K562 (cell line): ENCODE measurements around the gene METTL18. TPM values are rescaled to one million over a fixed set of nuclear protein-coding genes. Genes with fewer than 3 reads are reported as not detected.

Source experiments
- PHTF2 ChIP-seq: fragments of 250-450 bp; sonication (Bioruptor Pico); IDR thresholded peaks from 2 replicates; pipeline ENCODE4 v1.5.0; 2021; ENCODE audit warnings: mild to moderate bottlenecking
- RBM17 ChIP-seq: fragments of 200-400 bp; formaldehyde crosslinking; IDR thresholded peaks from 2 replicates; pipeline ENCODE4 v1.6.1; 2017; ENCODE audit warnings: low read depth, mild to moderate bottlenecking, low read length, borderline replicate concordance
- REST ChIP-seq, 2 experiments: fragments of 450-650 bp; formaldehyde crosslinking in 1 of 2; IDR thresholded peaks; 2 replicates each; pipeline versions ENCODE4 v1.4.0 to v1.6.1; 2014 to 2020; ENCODE audit warnings: mild to moderate bottlenecking in 2 of 2, borderline replicate concordance in 1 of 2, low read depth in 1 of 2
- RFX5 ChIP-seq: IDR thresholded peaks from 2 replicates; pipeline ENCODE4 v1.6.1; 2011; ENCODE audit warnings: low read depth, mild to moderate bottlenecking, improper control_type of control experiment, low read length
- SIRT6 ChIP-seq: IDR thresholded peaks from one replicate; pipeline ENCODE4 v1.6.1; 2012; ENCODE audit warnings: low read depth, mild to moderate bottlenecking, control low read depth, inconsistent platforms, low read length, moderate library complexity
- TEAD4 ChIP-seq, 2 experiments: sonication (generic) in 1 of 2; formaldehyde crosslinking in 1 of 2; IDR thresholded peaks; 2 replicates each; pipeline versions ENCODE4 v1.6.1 to v1.8.0; 2012 to 2022; ENCODE audit warnings: borderline replicate concordance in 1 of 2, inconsistent platforms in 1 of 2, low read length in 1 of 2, mild to moderate bottlenecking in 1 of 2, missing genetic modification reagents in 1 of 2
- TRIM28 ChIP-seq: fragments of 450-650 bp; IDR thresholded peaks from 2 replicates; pipeline ENCODE4 v1.6.1; 2017
- ZNF318 ChIP-seq, 2 experiments: fragments of 450-650 bp; IDR thresholded peaks; 2 replicates each; pipeline ENCODE4 v1.6.1; 2016; ENCODE audit warnings: mild to moderate bottlenecking in 2 of 2, borderline replicate concordance in 1 of 2, low read depth in 1 of 2, moderate library complexity in 1 of 2
- polyA plus RNA-seq, 8 experiments: library from polyadenylated mRNA; depleted of rRNA in 4 of 8; stranded (reverse) in 5 of 8; unstranded in 3 of 8; fragments of >200 nt; fragmentation: Nextera tagmentation in 2 of 8; fragmentation: Illumina TruSeq in 1 of 8; extraction: Ambion mirVana in 2 of 8; extraction: Trizol in 1 of 8; gene quantifications; 2 replicates each; pipeline versions ENCODE4 v1.2.1 to v1.2.3, GENCODE V29; 2011 to 2014; ENCODE audit warnings: inconsistent platforms in 1 of 8, missing spikeins in 1 of 8
- total RNA-seq, 7 experiments: library from RNA; depleted of rRNA in 6 of 7; stranded (reverse); fragments of >200 nt in 6 of 7; fragmentation: Illumina TruSeq in 2 of 7; extraction: Trizol in 2 of 7; gene quantifications; 2 replicates each; pipeline versions ENCODE4 v1.2.1 to v1.2.3, GENCODE V29; 2011 to 2021; ENCODE audit warnings: low replicate concordance in 1 of 7

The METTL18 gene
- total and polyA plus RNA-seq, 9 of the 15 experiments (the other 6 are each of a cell fraction or from before 2014, with no cell fraction given) = 9.5 to 40.2 (median 14.7) TPM

- TF ChIP-seq ZNF318 (IDR thresholded peaks at IDR 0.05; ENCODE audit: borderline replicate concordance in 1 of 2, low read depth in 1 of 2) = no peak
- TF ChIP-seq TRIM28 = no peak
- no peak for TF ChIP-seq PHTF2 (CRISPR knock-in tag)
- TF ChIP-seq SIRT6 = no peak
- TF ChIP-seq RFX5 = no peak
- TF ChIP-seq TEAD4 (IDR thresholded peaks at IDR 0.05; ENCODE audit: low read length) = 0 out of 2 replicates have a peak, but pooled peaks have one; percentile 26
- TF ChIP-seq TEAD4 (CRISPR knock-in tag; IDR thresholded peaks at IDR 0.05; ENCODE audit: borderline replicate concordance) = no peak
- TF ChIP-seq REST (IDR thresholded peaks at IDR 0.05; ENCODE audit: borderline replicate concordance) = no peak
- TF ChIP-seq REST (CRISPR knock-in tag; IDR thresholded peaks at IDR 0.05; ENCODE audit: low read depth) = no peak
- no peak for TF ChIP-seq RBM17
Measured at GRCh38 chr1:169794530-169795416, at the start of gene METTL18 (continued).
